A549 (cell line): Measurements from ENCODE around the gene MYH10.

Source experiments
- CEBPB ChIP-seq, 2 experiments: fragments of >200 bp in 1 of 2; sonication (Bioruptor Twin) in 1 of 2; formaldehyde crosslinking in 1 of 2; IDR thresholded peaks; 2 replicates each; pipeline ENCODE4 v1.6.1; 2012 to 2016
- CHD2 ChIP-seq: fragments of 150-350 bp; IDR thresholded peaks from 2 replicates; pipeline ENCODE4 v1.6.1; 2014; ENCODE audit warnings: low read length; ENCODE audit not compliant: partially characterized antibody
- JUN ChIP-seq, 2 experiments: fragments of >200 bp; sonication (Bioruptor Twin); formaldehyde crosslinking; IDR thresholded peaks; 2 replicates in 1 of 2; 3 replicates in 1 of 2; pipeline ENCODE4 v1.6.1; 2016 to 2017
- JUNB ChIP-seq: fragments of >200 bp; sonication (Bioruptor Twin); formaldehyde crosslinking; IDR thresholded peaks from 2 replicates; pipeline ENCODE4 v1.6.1; 2016
- POLR2A ChIP-seq: IDR thresholded peaks from 2 replicates; pipeline ENCODE4 v1.6.1; 2012; ENCODE audit warnings: mild to moderate bottlenecking, low read length
- RAD21 ChIP-seq, 2 experiments: fragments of >200 bp in 1 of 2; sonication (Bioruptor Twin) in 1 of 2; formaldehyde crosslinking in 1 of 2; IDR thresholded peaks in 1 of 2; conservative IDR thresholded peaks in 1 of 2; 2 replicates in 1 of 2; 3 replicates in 1 of 2; pipeline ENCODE4 v1.6.1; 2012 to 2018; ENCODE audit warnings: inconsistent platforms in 1 of 2
- SMC3 ChIP-seq: fragments of >200 bp; sonication (Bioruptor Twin); formaldehyde crosslinking; IDR thresholded peaks from 3 replicates; pipeline ENCODE4 v1.6.1; 2018; ENCODE audit warnings: inconsistent platforms
- TF ChIP-seq, protein P1 (sequence below): fragments of >200 bp; sonication (Bioruptor Twin); formaldehyde crosslinking; IDR thresholded peaks from 3 replicates; pipeline ENCODE4 v1.5.1; 2016
- TF ChIP-seq, protein P2 (sequence below): IDR thresholded peaks from 2 replicates; pipeline ENCODE4 v1.6.1; 2012
- TF ChIP-seq, protein P3 (sequence below): fragments of 150-350 bp; IDR thresholded peaks from 2 replicates; pipeline ENCODE4 v1.6.1; 2014; ENCODE audit warnings: low read depth, mild to moderate bottlenecking, low read length
- TF ChIP-seq, protein P4 (sequence below): fragments of >200 bp; sonication (Bioruptor Twin); formaldehyde crosslinking; IDR thresholded peaks from 2 replicates; pipeline ENCODE4 v1.6.1; 2016
- TF ChIP-seq, protein P5 (sequence below): IDR thresholded peaks from 2 replicates; pipeline ENCODE4 v1.6.1; 2012; ENCODE audit warnings: low read depth, borderline replicate concordance

DNA sequence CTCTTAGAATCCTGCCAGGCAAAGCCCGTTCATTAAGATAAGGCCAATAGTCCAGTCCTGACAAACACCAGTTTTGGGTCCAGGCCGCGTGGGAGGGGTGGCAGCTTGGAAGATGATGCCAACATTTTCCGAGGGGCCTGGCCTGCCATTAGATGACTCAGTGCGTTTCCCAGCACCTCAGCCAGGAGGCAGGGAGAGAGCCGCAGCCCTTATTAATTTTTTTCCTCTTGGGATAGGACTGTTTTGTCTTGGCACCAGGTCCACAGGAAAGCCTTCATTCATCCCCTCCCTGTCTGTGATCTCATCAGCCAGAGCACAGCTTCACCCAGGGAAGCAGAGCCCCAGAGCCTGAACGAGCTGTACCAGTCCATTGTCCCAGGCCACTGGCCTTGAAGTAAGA lies 199.6 kb downstream of the MYH10 start:
- TF ChIP-seq POLR2A = no peak
- TF ChIP-seq, protein P1, sequence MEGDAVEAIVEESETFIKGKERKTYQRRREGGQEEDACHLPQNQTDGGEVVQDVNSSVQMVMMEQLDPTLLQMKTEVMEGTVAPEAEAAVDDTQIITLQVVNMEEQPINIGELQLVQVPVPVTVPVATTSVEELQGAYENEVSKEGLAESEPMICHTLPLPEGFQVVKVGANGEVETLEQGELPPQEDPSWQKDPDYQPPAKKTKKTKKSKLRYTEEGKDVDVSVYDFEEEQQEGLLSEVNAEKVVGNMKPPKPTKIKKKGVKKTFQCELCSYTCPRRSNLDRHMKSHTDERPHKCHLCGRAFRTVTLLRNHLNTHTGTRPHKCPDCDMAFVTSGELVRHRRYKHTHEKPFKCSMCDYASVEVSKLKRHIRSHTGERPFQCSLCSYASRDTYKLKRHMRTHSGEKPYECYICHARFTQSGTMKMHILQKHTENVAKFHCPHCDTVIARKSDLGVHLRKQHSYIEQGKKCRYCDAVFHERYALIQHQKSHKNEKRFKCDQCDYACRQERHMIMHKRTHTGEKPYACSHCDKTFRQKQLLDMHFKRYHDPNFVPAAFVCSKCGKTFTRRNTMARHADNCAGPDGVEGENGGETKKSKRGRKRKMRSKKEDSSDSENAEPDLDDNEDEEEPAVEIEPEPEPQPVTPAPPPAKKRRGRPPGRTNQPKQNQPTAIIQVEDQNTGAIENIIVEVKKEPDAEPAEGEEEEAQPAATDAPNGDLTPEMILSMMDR = no peak
- no peak for TF ChIP-seq CEBPB (IDR thresholded peaks at IDR 0.05)
- TF ChIP-seq, protein P2, sequence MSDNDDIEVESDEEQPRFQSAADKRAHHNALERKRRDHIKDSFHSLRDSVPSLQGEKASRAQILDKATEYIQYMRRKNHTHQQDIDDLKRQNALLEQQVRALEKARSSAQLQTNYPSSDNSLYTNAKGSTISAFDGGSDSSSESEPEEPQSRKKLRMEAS = no peak
- TF ChIP-seq RAD21 (conservative IDR thresholded peaks at IDR 0.05 in 1 of 2, IDR thresholded peaks at IDR 0.05 in 1 of 2) = no peak
- TF ChIP-seq CHD2 = no peak
- TF ChIP-seq, protein P3, sequence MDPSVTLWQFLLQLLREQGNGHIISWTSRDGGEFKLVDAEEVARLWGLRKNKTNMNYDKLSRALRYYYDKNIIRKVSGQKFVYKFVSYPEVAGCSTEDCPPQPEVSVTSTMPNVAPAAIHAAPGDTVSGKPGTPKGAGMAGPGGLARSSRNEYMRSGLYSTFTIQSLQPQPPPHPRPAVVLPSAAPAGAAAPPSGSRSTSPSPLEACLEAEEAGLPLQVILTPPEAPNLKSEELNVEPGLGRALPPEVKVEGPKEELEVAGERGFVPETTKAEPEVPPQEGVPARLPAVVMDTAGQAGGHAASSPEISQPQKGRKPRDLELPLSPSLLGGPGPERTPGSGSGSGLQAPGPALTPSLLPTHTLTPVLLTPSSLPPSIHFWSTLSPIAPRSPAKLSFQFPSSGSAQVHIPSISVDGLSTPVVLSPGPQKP = no peak
- TF ChIP-seq, protein P4, sequence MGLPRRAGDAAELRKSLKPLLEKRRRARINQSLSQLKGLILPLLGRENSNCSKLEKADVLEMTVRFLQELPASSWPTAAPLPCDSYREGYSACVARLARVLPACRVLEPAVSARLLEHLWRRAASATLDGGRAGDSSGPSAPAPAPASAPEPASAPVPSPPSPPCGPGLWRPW = no peak
- no peak for TF ChIP-seq SMC3
- TF ChIP-seq JUN (IDR thresholded peaks at IDR 0.05) = no peak
- TF ChIP-seq JUNB = no peak
- TF ChIP-seq, protein P5, sequence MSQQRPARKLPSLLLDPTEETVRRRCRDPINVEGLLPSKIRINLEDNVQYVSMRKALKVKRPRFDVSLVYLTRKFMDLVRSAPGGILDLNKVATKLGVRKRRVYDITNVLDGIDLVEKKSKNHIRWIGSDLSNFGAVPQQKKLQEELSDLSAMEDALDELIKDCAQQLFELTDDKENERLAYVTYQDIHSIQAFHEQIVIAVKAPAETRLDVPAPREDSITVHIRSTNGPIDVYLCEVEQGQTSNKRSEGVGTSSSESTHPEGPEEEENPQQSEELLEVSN = no peak
